ENCODE results near the gene ZP1. TPM values are rescaled to one million over a fixed set of nuclear protein-coding genes. Genes with fewer than 3 reads are reported as not detected.

Gene ZP1
- total and polyA plus RNA-seq, 2 of the 13 experiments (the other 11 are each of a cell fraction or from before 2014, with no cell fraction given), result 0.16 TPM; not detected in 1

GRCh38 chr11:60849641-60850520 is 17.5 kb upstream of the ZP1 start:
- intact Hi-C loops (cut with micrococcal nuclease; ENCODE audit: unreplicated experiment), result no loop called here
- no peaks in the 10 kb centered on the region for H3K27me3 ChIP-seq (ENCODE audit: control insufficient read depth in 1 of 2, insufficient read depth in 2 of 2, low read length in 2 of 2)
- DNase-seq (ENCODE audit: low spot score) (no peak), FAIRE-seq (no peak), ATAC-seq (no peak)
- H3K27ac ChIP-seq (ENCODE audit: extremely low read length, insufficient read depth, low read length), result no peak overlapping the region
- CTCF ChIA-PET (ENCODE audit: low intra/inter-chr PET ratio, low total read pairs), result no interaction called here
- H3K36me3 ChIP-seq (replicated peaks in 1 of 2; ENCODE audit: control insufficient read depth in 1 of 2, insufficient read depth in 2 of 2, low read length in 2 of 2), result peaks cover 29 to 54% of the 10 kb centered on the region in 2 experiments; a peak in 4 of 5 replicates
- no peaks in the 10 kb centered on the region for H3K9me3 ChIP-seq (ENCODE audit: low read length)
- H3K9ac ChIP-seq (ENCODE audit: insufficient read depth, low read depth, low read length), result no peak overlapping the region
- H4K20me1 ChIP-seq (ENCODE audit: insufficient read depth, low read length), result peaks cover 12% of the 10 kb centered on the region; the same call in 1 of the 2 replicates
- no peak overlapping the region for H3K4me3 ChIP-seq (replicated peaks in 1 of 3; ENCODE audit: insufficient read depth in 1 of 3, low read depth in 2 of 3, low read length in 3 of 3)
- TF ChIP-seq AGO2 (optimal IDR thresholded peaks at IDR 0.05; ENCODE audit: low read depth, low read length) (peak; percentile 41), BCL6 (CRISPR knock-in tag; IDR thresholded peaks at IDR 0.05) (no peak), RBFOX2 (IDR thresholded peaks at IDR 0.05; ENCODE audit: low read depth, low read length) (peak; percentile 31; the same call in 1 of the 2 replicates)
- no TSS peak for BruUV-seq (replicated peaks)
- no peak overlapping the region for H3K4me2 ChIP-seq (ENCODE audit: low read depth, low read length)
- in situ Hi-C loops (cut with HindIII; ENCODE audit: extremely low pct_ligation_motif_present, low pct_unique_long_range_greater_than_20kb), result no loop called here
- H3K4me1 ChIP-seq (ENCODE audit: insufficient read depth, low read length), result peaks cover 28% of the 10 kb centered on the region
- POLR2A ChIA-PET, result interaction anchor here (1.2 kb wide), 1 partner anchor 64 kb away, joined by 3 read pairs; the partner anchor contains the start of gene TMEM109
- 98% methylated on average over 26 of the region's 29 CpGs for WGBS (ENCODE audit: low lambda C conversion rate)
- no peak overlapping the region for H2AFZ ChIP-seq (ENCODE audit: low read length)
- peaks cover 21% of the 10 kb centered on the region for H3K79me2 ChIP-seq (ENCODE audit: insufficient read depth, low read length)

GRCh38 chr11:60851327-60852104 is 15.8 kb upstream of the ZP1 start:
- BruUV-seq (replicated peaks), result no TSS peak
- ATAC-seq (no peak), FAIRE-seq (no peak), DNase-seq (ENCODE audit: low spot score) (no peak)
- intact Hi-C loops (cut with micrococcal nuclease; ENCODE audit: unreplicated experiment), result no loop called here
- H3K9ac ChIP-seq (ENCODE audit: insufficient read depth, low read depth, low read length), result no peak overlapping the region
- TF ChIP-seq ARHGAP35 (CRISPR knock-in tag; IDR thresholded peaks at IDR 0.05; ENCODE audit: borderline replicate concordance), result no peak
- peak; percentile 29 for TF ChIP-seq AGO2 (optimal IDR thresholded peaks at IDR 0.05; ENCODE audit: low read depth, low read length)
- ChIA-PET POLR2A (interaction anchor here (1.2 kb wide), 1 partner anchor 62 kb away, joined by 3 read pairs; the partner anchor contains the start of gene TMEM109), CTCF (ENCODE audit: low intra/inter-chr PET ratio, low total read pairs) (no interaction called here)
- H3K4me3 ChIP-seq (replicated peaks in 1 of 3; ENCODE audit: insufficient read depth in 1 of 3, low read depth in 2 of 3, low read length in 3 of 3), result no peak overlapping the region
- H3K36me3 ChIP-seq (replicated peaks in 1 of 2; ENCODE audit: control insufficient read depth in 1 of 2, insufficient read depth in 2 of 2, low read length in 2 of 2), result peaks cover 27 to 51% of the 10 kb centered on the region in 2 experiments; a peak in 4 of 5 replicates
- H4K20me1 ChIP-seq (ENCODE audit: insufficient read depth, low read length), result no peaks in the 10 kb centered on the region
- H2AFZ ChIP-seq (ENCODE audit: low read length), result no peak overlapping the region
- peaks cover 29% of the 10 kb centered on the region for H3K4me1 ChIP-seq (ENCODE audit: insufficient read depth, low read length)
- no peaks in the 10 kb centered on the region for H3K9me3 ChIP-seq (ENCODE audit: low read length)
- H3K27ac ChIP-seq (ENCODE audit: extremely low read length, insufficient read depth, low read length), result no peak overlapping the region
- no peaks in the 10 kb centered on the region for H3K27me3 ChIP-seq (ENCODE audit: control insufficient read depth in 1 of 2, insufficient read depth in 2 of 2, low read length in 2 of 2)
- in situ Hi-C loops (cut with HindIII; ENCODE audit: extremely low pct_ligation_motif_present, low pct_unique_long_range_greater_than_20kb), result no loop called here
- 96% methylated on average over 16 of the region's 17 CpGs for WGBS (ENCODE audit: low lambda C conversion rate)
- H3K79me2 ChIP-seq (ENCODE audit: insufficient read depth, low read length), result peaks cover 6% of the 10 kb centered on the region
- H3K4me2 ChIP-seq (ENCODE audit: low read depth, low read length), result no peak overlapping the region
